Neutrophil (primary cell): ENCODE measurements around the gene OSBPL2.

Source experiments
- H3K27ac ChIP-seq: fragments of 200-600 bp; sonication (generic); 2 replicates; pipeline ENCODE4 v1.5.1; 2016; ENCODE audit warnings: mild to moderate bottlenecking, moderate library complexity
- H3K27me3 ChIP-seq: fragments of 200-600 bp; sonication (generic); 2 replicates; pipeline ENCODE4 v1.6.0; 2016; ENCODE audit warnings: mild to moderate bottlenecking
- H3K36me3 ChIP-seq: fragments of 200-600 bp; sonication (generic); 2 replicates; pipeline ENCODE4 v1.5.1; 2017
- H3K4me1 ChIP-seq, 2 experiments: fragments of 200-600 bp in 1 of 2; sonication (generic) in 1 of 2; 1 replicate in 1 of 2; 2 replicates in 1 of 2; pipeline versions ENCODE4 v1.5.1 to v1.6.1; 2013 to 2016; ENCODE audit warnings: low read depth in 1 of 2, low read length in 1 of 2, mild to moderate bottlenecking in 1 of 2, moderate library complexity in 1 of 2; ENCODE audit not compliant: control insufficient read depth in 1 of 2, insufficient read depth in 1 of 2
- H3K4me3 ChIP-seq, 2 experiments: fragments of 200-600 bp in 1 of 2; sonication (generic) in 1 of 2; 1 replicate in 1 of 2; 2 replicates in 1 of 2; pipeline ENCODE4 v1.5.1; 2013 to 2016; ENCODE audit warnings: low read depth in 1 of 2, low read length in 1 of 2, mild to moderate bottlenecking in 1 of 2, moderate library complexity in 1 of 2
- H3K9me3 ChIP-seq: fragments of 200-600 bp; sonication (generic); 2 replicates; pipeline ENCODE4 v1.5.1; 2016
- CTCF ChIP-seq: fragments of 200-600 bp; sonication (generic); IDR thresholded peaks from 2 replicates; pipeline ENCODE4 v1.5.1; 2016; ENCODE audit warnings: antibody characterized with exemption

The OSBPL2 gene

GRCh38 chr20:62322492-62323041, 84.2 kb downstream of the OSBPL2 start:
- Histone ChIP-seq H3K4me1 (no peaks in the 10 kb centered on the region), H3K4me3 (no peak overlapping the region), H3K27ac (no peak overlapping the region), H3K27me3 (no peaks in the 10 kb centered on the region), H3K36me3 (no peaks in the 10 kb centered on the region), H3K9me3 (no peaks in the 10 kb centered on the region)
- TF ChIP-seq CTCF = no peak

GRCh38 chr20:62323146-62323979, 85.0 kb downstream of the OSBPL2 start:
- no peak for TF ChIP-seq CTCF
- Histone ChIP-seq H3K4me3 (no peak overlapping the region), H3K27me3 (no peaks in the 10 kb centered on the region), H3K9me3 (no peaks in the 10 kb centered on the region), H3K27ac (no peak overlapping the region), H3K36me3 (no peaks in the 10 kb centered on the region), H3K4me1 (no peaks in the 10 kb centered on the region)

- no peaks in the 10 kb centered on the region for H3K36me3 ChIP-seq
These were observed 85.9 kb downstream of the OSBPL2 start for GRCh38 chr20:62323980-62324906.

GRCh38 chr20:62325172-62325905, 87.0 kb downstream of the OSBPL2 start:
- H3K27me3 ChIP-seq = no peaks in the 10 kb centered on the region
- TF ChIP-seq CTCF = no peak
- H3K27ac ChIP-seq = no peak overlapping the region
- no peak overlapping the region for H3K4me3 ChIP-seq
- H3K9me3 ChIP-seq = no peaks in the 10 kb centered on the region
- no peaks in the 10 kb centered on the region for H3K4me1 ChIP-seq
- no peaks in the 10 kb centered on the region for H3K36me3 ChIP-seq

More at GRCh38 chr20:62323980-62324906, 85.9 kb downstream of the OSBPL2 start:
- TF ChIP-seq CTCF = no peak
- Histone ChIP-seq H3K4me1 (no peaks in the 10 kb centered on the region), H3K4me3 (no peak overlapping the region), H3K9me3 (no peaks in the 10 kb centered on the region), H3K27me3 (no peaks in the 10 kb centered on the region), H3K27ac (no peak overlapping the region)

- TF ChIP-seq CTCF = no peak
- Histone ChIP-seq H3K9me3 (no peaks in the 10 kb centered on the region), H3K4me1 (no peaks in the 10 kb centered on the region), H3K27me3 (no peaks in the 10 kb centered on the region), H3K27ac (no peak overlapping the region), H3K36me3 (no peaks in the 10 kb centered on the region), H3K4me3 (no peak overlapping the region)
These were observed 88.2 kb downstream of the OSBPL2 start for GRCh38 chr20:62326559-62326958.
